ENCODE results near the gene ARMC2. TPM values are rescaled to one million over a fixed set of nuclear protein-coding genes. Genes with fewer than 3 reads are reported as not detected.

The ARMC2 gene
- total and polyA plus RNA-seq, 2 of the 8 experiments (the other 6 are each of a cell fraction or from before 2014, with no cell fraction given) = 1.6 to 4.4 TPM

- FAIRE-seq (no peak), DNase-seq (ENCODE audit: low read depth in 1 of 2, low spot score in 2 of 2) (no peak)
- Histone ChIP-seq H4K20me1 (replicated peaks in 1 of 2; ENCODE audit: control insufficient read depth in 1 of 2, insufficient read depth in 2 of 2, low read length in 2 of 2) (peaks cover 0 to 6% of the 10 kb centered on the region in 2 experiments), H3K79me2 (ENCODE audit: control insufficient read depth in 1 of 2, insufficient read depth in 2 of 2, low read length in 2 of 2) (no peaks in the 10 kb centered on the region), H3K79me1 (ENCODE audit: low read depth, low read length) (no peaks in the 10 kb centered on the region), H2BK15ac (ENCODE audit: low read length) (no peak overlapping the region), H3K4ac (replicated peaks; ENCODE audit: insufficient read length, low read depth, low read length) (no peak overlapping the region), H3K14ac (ENCODE audit: insufficient read length) (no peak overlapping the region), H2BK120ac (replicated peaks; ENCODE audit: low read depth, low read length) (no peak overlapping the region), H3K9me3 (ENCODE audit: insufficient read depth in 2 of 2, low read depth in 1 of 2, low read length in 1 of 2) (no peaks in the 10 kb centered on the region), H3K56ac (replicated peaks; ENCODE audit: insufficient read length, low read depth, low read length) (no peak overlapping the region), H3K4me3 (ENCODE audit: extremely low read depth in 1 of 4, insufficient read depth in 2 of 4, low read depth in 3 of 4, low read length in 4 of 4) (no peak overlapping the region), H2AFZ (ENCODE audit: low read length) (no peak overlapping the region), H4K8ac (ENCODE audit: extremely low read depth, insufficient read depth, low read length) (no peak overlapping the region), H3K23me2 (ENCODE audit: low read depth, low read length) (peaks cover 6% of the 10 kb centered on the region; the same call in 1 of the 2 replicates), H4K5ac (ENCODE audit: insufficient read length, low read depth, low read length) (no peak overlapping the region), H3K27ac (ENCODE audit: low read depth, low read length) (no peak overlapping the region), H3K4me2 (ENCODE audit: insufficient read depth in 1 of 2, low read depth in 2 of 2, low read length in 2 of 2) (no peak overlapping the region), H3K27me3 (replicated peaks in 1 of 4; ENCODE audit: control insufficient read depth in 3 of 4, extremely low read depth in 1 of 4, insufficient read depth in 3 of 4, low read length in 3 of 4) (no peaks in the 10 kb centered on the region), H3K9ac (replicated peaks in 1 of 4; ENCODE audit: extremely low read depth in 1 of 4, low read depth in 3 of 4, low read length in 3 of 4) (no peak overlapping the region), H2AK5ac (ENCODE audit: low read depth, low read length) (no peak overlapping the region), H3K4me1 (replicated peaks in 1 of 4; ENCODE audit: control insufficient read depth in 3 of 4, insufficient read depth in 4 of 4, low read length in 3 of 4) (peaks cover 0 to 10% (median 1%) of the 10 kb centered on the region in 4 experiments; a peak in 5 of 7 replicates), H2BK12ac (ENCODE audit: low read depth, low read length) (no peak overlapping the region), H3K23ac (ENCODE audit: insufficient read length) (no peak overlapping the region), H4K91ac (replicated peaks; ENCODE audit: insufficient read length, low read length) (no peak overlapping the region), H3K18ac (ENCODE audit: extremely low read depth, low read length) (no peak overlapping the region), H3K36me3 (ENCODE audit: control insufficient read depth in 2 of 4, insufficient read depth in 4 of 4, low read length in 3 of 4) (no peaks in the 10 kb centered on the region), H2BK20ac (ENCODE audit: low read length) (no peak overlapping the region), H2BK5ac (ENCODE audit: low read depth, low read length) (no peak overlapping the region)
- POLR2A ChIA-PET (ENCODE audit: partially characterized antibody) = no interaction called here
- CTCF ChIA-PET (ENCODE audit: partially characterized antibody) = interaction anchor here (0.6 to 1.3 kb wide), 3 partner anchors 18 to 92 kb away, joined by 3 to 5 read pairs (median 3); no protein-coding TSS in a partner anchor
- TF ChIP-seq POLR2A (IDR thresholded peaks at IDR 0.05; ENCODE audit: control extremely low read depth in 1 of 2, low read depth in 2 of 2, low read length in 2 of 2) (no peak), JUND (IDR thresholded peaks at IDR 0.05; ENCODE audit: low read length) (no peak), TAF7 (optimal IDR thresholded peaks at IDR 0.05; ENCODE audit: borderline replicate concordance, low read depth, low read length) (no peak), CEBPB (IDR thresholded peaks at IDR 0.05; ENCODE audit: low read depth, low read length) (no peak), ATF2 (IDR thresholded peaks at IDR 0.05; ENCODE audit: low read length) (no peak)
- 90% methylated on average over 5 of the region's 5 CpGs; no CpG with 5 or more reads in 1 of the 2 experiments for WGBS, 2 experiments (ENCODE audit: extremely low coverage in 1 of 2, insufficient coverage in 1 of 2, insufficient read length in 1 of 2, insufficient replicate concordance in 2 of 2, low coverage in 1 of 2, low lambda C conversion rate in 2 of 2, missing lambda C conversion rate in 1 of 2)
These were observed 26.4 kb downstream of the ARMC2 start for GRCh38 chr6:108874470-108875160.

Measured in H1 (cell line).